ENCODE results near the gene ALMS1. TPM values are rescaled to one million over a fixed set of nuclear protein-coding genes. Genes with fewer than 3 reads are reported as not detected.

Gene ALMS1
- polyA plus RNA-seq, 1 donor (not counting 4 experiments of a cell fraction or from before 2014, with no cell fraction given) = 4.4 TPM

GRCh38 chr2:73374269-73374668 lies 11.4 kb upstream of the ALMS1 start:
- DNase-seq (ENCODE audit: low read depth, low spot score) (no peak), FAIRE-seq (no peak)
- Histone ChIP-seq H3K9me3 (ENCODE audit: control insufficient read depth, low read depth, low read length) (no peaks in the 10 kb centered on the region), H3K4me1 (ENCODE audit: control insufficient read depth, extremely low read depth, insufficient read depth, low read length) (no peaks in the 10 kb centered on the region), H3K27me3 (ENCODE audit: control insufficient read depth, extremely low read depth, insufficient read depth, low read length) (peaks cover 2% of the 10 kb centered on the region), H3K27ac (ENCODE audit: control insufficient read depth, insufficient read depth, low read length) (no peak overlapping the region), H3K79me2 (ENCODE audit: control insufficient read depth, insufficient read depth, low read length) (no peaks in the 10 kb centered on the region), H3K4me3 (ENCODE audit: control insufficient read depth in 2 of 3, extremely low read depth in 1 of 3, insufficient read depth in 2 of 3, low read depth in 1 of 3, low read length in 3 of 3) (no peak overlapping the region), H3K9ac (ENCODE audit: control insufficient read depth, extremely low read depth, insufficient read depth, low read length) (no peak overlapping the region), H3K36me3 (ENCODE audit: control insufficient read depth in 2 of 2, extremely low read depth in 1 of 2, insufficient read depth in 2 of 2, low read length in 2 of 2) (no peaks in the 10 kb centered on the region), H2AFZ (ENCODE audit: control insufficient read depth, low read length) (no peak overlapping the region), H3K9me1 (ENCODE audit: control insufficient read depth, extremely low read depth, insufficient read depth, low read length) (no peaks in the 10 kb centered on the region), H3K4me2 (ENCODE audit: control insufficient read depth, extremely low read depth, insufficient read depth, low read depth, low read length) (no peak overlapping the region), H4K20me1 (ENCODE audit: control insufficient read depth, extremely low read depth, insufficient read depth, low read length) (no peaks in the 10 kb centered on the region)
- dilution Hi-C loops (cut with MboI; ENCODE audit: extremely low pct_ligation_motif_present, low sequenced_read_pairs) = no loop called here
- no peak for TF ChIP-seq CTCF (optimal IDR thresholded peaks at IDR 0.05 in 1 of 3, IDR thresholded peaks at IDR 0.05 in 1 of 3, conservative IDR thresholded peaks at IDR 0.05 in 1 of 3; ENCODE audit: extremely low read depth in 1 of 3, insufficient read depth in 2 of 3, low read length in 3 of 3)
- no peak for TF ChIP-seq EZH2 (IDR thresholded peaks at IDR 0.05; ENCODE audit: low read length)

- Histone ChIP-seq H3K79me2 (ENCODE audit: control insufficient read depth, insufficient read depth, low read length) (no peaks in the 10 kb centered on the region), H3K4me2 (ENCODE audit: control insufficient read depth, extremely low read depth, insufficient read depth, low read depth, low read length) (no peak overlapping the region), H3K9me3 (ENCODE audit: control insufficient read depth, low read depth, low read length) (no peaks in the 10 kb centered on the region), H3K9ac (ENCODE audit: control insufficient read depth, extremely low read depth, insufficient read depth, low read length) (no peak overlapping the region), H2AFZ (ENCODE audit: control insufficient read depth, low read length) (no peak overlapping the region), H3K4me3 (ENCODE audit: control insufficient read depth in 2 of 3, extremely low read depth in 1 of 3, insufficient read depth in 2 of 3, low read depth in 1 of 3, low read length in 3 of 3) (no peak overlapping the region), H4K20me1 (ENCODE audit: control insufficient read depth, extremely low read depth, insufficient read depth, low read length) (no peaks in the 10 kb centered on the region), H3K9me1 (ENCODE audit: control insufficient read depth, extremely low read depth, insufficient read depth, low read length) (no peaks in the 10 kb centered on the region), H3K27me3 (ENCODE audit: control insufficient read depth, extremely low read depth, insufficient read depth, low read length) (peaks cover 16% of the 10 kb centered on the region), H3K36me3 (ENCODE audit: control insufficient read depth in 2 of 2, extremely low read depth in 1 of 2, insufficient read depth in 2 of 2, low read length in 2 of 2) (no peaks in the 10 kb centered on the region), H3K27ac (ENCODE audit: control insufficient read depth, insufficient read depth, low read length) (no peak overlapping the region), H3K4me1 (ENCODE audit: control insufficient read depth, extremely low read depth, insufficient read depth, low read length) (no peaks in the 10 kb centered on the region)
- DNase-seq (ENCODE audit: low read depth, low spot score) = no peak
- no peak for TF ChIP-seq CTCF (optimal IDR thresholded peaks at IDR 0.05 in 1 of 3, IDR thresholded peaks at IDR 0.05 in 1 of 3, conservative IDR thresholded peaks at IDR 0.05 in 1 of 3; ENCODE audit: extremely low read depth in 1 of 3, insufficient read depth in 2 of 3, low read length in 3 of 3)
- TF ChIP-seq EZH2 (IDR thresholded peaks at IDR 0.05; ENCODE audit: low read length) = no peak
- no peak for FAIRE-seq
- dilution Hi-C loops (cut with MboI; ENCODE audit: extremely low pct_ligation_motif_present, low sequenced_read_pairs) = no loop called here
Measured at GRCh38 chr2:73376681-73377080, 9.0 kb upstream of the ALMS1 start.

Measured in keratinocyte (primary cell).